H1 (cell line): ENCODE results near the gene RARB. TPM values are rescaled to one million over a fixed set of nuclear protein-coding genes. Genes with fewer than 3 reads are reported as not detected.

Experiments
- CTCF ChIA-PET: fragments of 300-600 bp; sonication (Branson Sonifier 250); formaldehyde crosslinking; loops from one replicate; lab custom pipeline; 2021; ENCODE audit not compliant: partially characterized antibody; lab: Charles Lee
- POLR2A ChIA-PET: fragments of 300-600 bp; sonication (Branson Sonifier 250); formaldehyde crosslinking; loops from one replicate; lab custom pipeline; 2021; ENCODE audit warnings: inconsistent platforms; ENCODE audit not compliant: partially characterized antibody; lab: Charles Lee
- DNase-seq, 2 experiments: peaks; one replicate each; pipeline versions ENCODE4 v3.0.0 to v3.0.0-alpha.2; 2010 to 2022; ENCODE audit warnings: low spot score in 2 of 2, low read depth in 1 of 2, mixed read lengths in 1 of 2
- FAIRE-seq: peaks from 2 replicates; lab custom pipeline; 2011; peaks lifted over from hg19 to GRCh38; lab: Jason Lieb, UNC
- H2AFZ ChIP-seq: 2 replicates; pipeline ENCODE4 v1.8.1; 2012; ENCODE audit warnings: low read length, inconsistent platforms
- H2AK5ac ChIP-seq: 2 replicates; pipeline ENCODE4 v1.6.1; 2013; ENCODE audit warnings: low read depth, low read length
- H2BK120ac ChIP-seq: replicated peaks from 2 replicates; pipeline ENCODE3; 2013; ENCODE audit warnings: low read depth, low read length, inconsistent platforms
- H2BK12ac ChIP-seq: 2 replicates; pipeline ENCODE4 v1.6.1; 2013; ENCODE audit warnings: low read depth, low read length
- H2BK15ac ChIP-seq: 2 replicates; pipeline ENCODE4 v1.6.1; 2013; ENCODE audit warnings: low read length
- H2BK20ac ChIP-seq: 2 replicates; pipeline ENCODE4 v1.6.1; 2013; ENCODE audit warnings: low read length
- H2BK5ac ChIP-seq: 2 replicates; pipeline ENCODE4 v1.6.1; 2013; ENCODE audit warnings: low read depth, low read length
- H3K14ac ChIP-seq: 2 replicates; pipeline ENCODE4 v1.6.1; 2013; ENCODE audit warnings: inconsistent platforms; ENCODE audit not compliant: insufficient read length
- H3K18ac ChIP-seq: 2 replicates; pipeline ENCODE4 v1.6.1; 2013; ENCODE audit warnings: low read length; ENCODE audit errors: extremely low read depth
- H3K23ac ChIP-seq: 2 replicates; pipeline ENCODE4 v1.6.1; 2013; ENCODE audit warnings: inconsistent platforms; ENCODE audit not compliant: insufficient read length
- H3K23me2 ChIP-seq: 2 replicates; pipeline ENCODE4 v1.6.1; 2013; ENCODE audit warnings: low read depth, low read length
- H3K27ac ChIP-seq: 2 replicates; pipeline ENCODE4 v1.6.1; 2011; ENCODE audit warnings: low read depth, low read length, inconsistent platforms
- H3K27me3 ChIP-seq, 4 experiments: replicated peaks in 1 of 4; 1 replicate in 1 of 4; 2 replicates in 3 of 4; pipeline versions ENCODE4 v1.6.1 to v1.8.1; 2011 to 2013; ENCODE audit warnings: low read length in 3 of 4, mild to moderate bottlenecking in 3 of 4, inconsistent platforms in 2 of 4, mixed read lengths in 2 of 4, moderate library complexity in 1 of 4; ENCODE audit not compliant: control insufficient read depth in 3 of 4, insufficient read depth in 3 of 4; ENCODE audit errors: extremely low read depth in 1 of 4
- H3K36me3 ChIP-seq, 4 experiments: 2 replicates each; pipeline versions ENCODE4 v1.6.1 to v1.8.1; 2011 to 2013; ENCODE audit warnings: mild to moderate bottlenecking in 4 of 4, low read length in 3 of 4, moderate library complexity in 2 of 4, control low read depth in 1 of 4, inconsistent platforms in 1 of 4; ENCODE audit not compliant: insufficient read depth in 4 of 4, control insufficient read depth in 2 of 4
- H3K4ac ChIP-seq: replicated peaks from 2 replicates; pipeline ENCODE3; 2013; ENCODE audit warnings: low read length, low read depth, mixed read lengths, inconsistent platforms; ENCODE audit not compliant: insufficient read length
- H3K4me1 ChIP-seq, 4 experiments: replicated peaks in 1 of 4; 1 replicate in 1 of 4; 2 replicates in 3 of 4; pipeline versions ENCODE4 v1.6.1 to v1.8.1; 2011 to 2013; ENCODE audit warnings: low read length in 3 of 4, inconsistent platforms in 2 of 4, mixed read lengths in 1 of 4; ENCODE audit not compliant: insufficient read depth in 4 of 4, control insufficient read depth in 3 of 4
- H3K4me2 ChIP-seq, 2 experiments: 2 replicates each; pipeline versions ENCODE4 v1.6.1 to v1.8.1; 2011 to 2013; ENCODE audit warnings: low read depth in 2 of 2, low read length in 2 of 2, control low read depth in 1 of 2, inconsistent platforms in 1 of 2, mild to moderate bottlenecking in 1 of 2; ENCODE audit not compliant: insufficient read depth in 1 of 2
- H3K4me3 ChIP-seq, 4 experiments: fragments of 200-600, 300-600 bp in 1 of 4; sonication (generic), shearing (Covaris generic), sonication (Bioruptor Twin) in 1 of 4; 2 replicates each; pipeline versions ENCODE4 v1.5.1 to v1.8.1; 2011 to 2016; ENCODE audit warnings: low read length in 4 of 4, low read depth in 3 of 4, control low read depth in 2 of 4, inconsistent platforms in 2 of 4, mild to moderate bottlenecking in 2 of 4, mixed read lengths in 1 of 4, moderate library complexity in 1 of 4; ENCODE audit not compliant: insufficient read depth in 2 of 4; ENCODE audit errors: extremely low read depth in 1 of 4
- H3K56ac ChIP-seq: replicated peaks from 2 replicates; pipeline ENCODE3; 2013; ENCODE audit warnings: low read depth, mild to moderate bottlenecking, mixed read lengths, low read length, inconsistent platforms; ENCODE audit not compliant: insufficient read length
- H3K79me1 ChIP-seq: 2 replicates; pipeline ENCODE4 v1.6.1; 2013; ENCODE audit warnings: low read depth, low read length, control low read depth
- H3K79me2 ChIP-seq, 2 experiments: 2 replicates each; pipeline versions ENCODE4 v1.6.1 to v1.8.1; 2012 to 2013; ENCODE audit warnings: low read length in 2 of 2, mild to moderate bottlenecking in 2 of 2, inconsistent platforms in 1 of 2; ENCODE audit not compliant: insufficient read depth in 2 of 2, control insufficient read depth in 1 of 2
- H3K9ac ChIP-seq, 4 experiments: replicated peaks in 1 of 4; 1 replicate in 1 of 4; 2 replicates in 3 of 4; pipeline versions ENCODE4 v1.6.1 to v1.8.1; 2011 to 2013; ENCODE audit warnings: low read depth in 3 of 4, low read length in 3 of 4, control low read depth in 2 of 4, mild to moderate bottlenecking in 2 of 4, moderate library complexity in 2 of 4, inconsistent platforms in 1 of 4; ENCODE audit errors: extremely low read depth in 1 of 4
- H3K9me3 ChIP-seq, 2 experiments: 2 replicates each; pipeline versions ENCODE4 v1.6.1 to v1.8.1; 2012 to 2013; ENCODE audit warnings: mild to moderate bottlenecking in 2 of 2, moderate library complexity in 2 of 2, control low read depth in 1 of 2, inconsistent platforms in 1 of 2, low read depth in 1 of 2, low read length in 1 of 2, mixed read lengths in 1 of 2; ENCODE audit not compliant: insufficient read depth in 2 of 2
- H4K20me1 ChIP-seq, 2 experiments: replicated peaks in 1 of 2; 2 replicates each; pipeline versions ENCODE3 to v1.8.1; 2011 to 2013; ENCODE audit warnings: inconsistent platforms in 2 of 2, low read length in 2 of 2, mild to moderate bottlenecking in 1 of 2; ENCODE audit not compliant: insufficient read depth in 2 of 2, control insufficient read depth in 1 of 2
- H4K5ac ChIP-seq: 2 replicates; pipeline ENCODE4 v1.6.1; 2013; ENCODE audit warnings: low read length, low read depth, mixed read lengths, inconsistent platforms; ENCODE audit not compliant: insufficient read length
- H4K8ac ChIP-seq: 2 replicates; pipeline ENCODE4 v1.8.0; 2013; ENCODE audit warnings: mild to moderate bottlenecking, moderate library complexity, low read length, inconsistent platforms; ENCODE audit not compliant: insufficient read depth; ENCODE audit errors: extremely low read depth
- H4K91ac ChIP-seq: replicated peaks from 2 replicates; pipeline ENCODE3; 2013; ENCODE audit warnings: low read length, mixed read lengths, inconsistent platforms; ENCODE audit not compliant: insufficient read length
- BACH1 ChIP-seq: IDR thresholded peaks from 2 replicates; pipeline ENCODE4 v1.6.1; 2012; ENCODE audit warnings: low read length, improper control_type of control experiment
- CREB1 ChIP-seq: IDR thresholded peaks from 2 replicates; pipeline ENCODE4 v1.6.1; 2012; ENCODE audit warnings: inconsistent platforms
- CTBP2 ChIP-seq: IDR thresholded peaks from 2 replicates; pipeline ENCODE4 v1.7.0; 2011; ENCODE audit warnings: borderline replicate concordance, mild to moderate bottlenecking, moderate library complexity, mixed read lengths, low read length; ENCODE audit not compliant: insufficient read depth, insufficient read length
- FOSL1 ChIP-seq: IDR thresholded peaks from 2 replicates; pipeline ENCODE4 v1.6.1; 2011; ENCODE audit warnings: mild to moderate bottlenecking, low read depth, low read length, moderate library complexity; ENCODE audit not compliant: insufficient read depth
- GABPA ChIP-seq: IDR thresholded peaks from 2 replicates; pipeline ENCODE4 v1.6.1; 2011; ENCODE audit warnings: mild to moderate bottlenecking, low read length, moderate library complexity, borderline replicate concordance; ENCODE audit not compliant: insufficient read depth
- KDM5A ChIP-seq: fragments of 200-600 bp; IDR thresholded peaks from 2 replicates; pipeline ENCODE4 v1.7.1; 2012; ENCODE audit warnings: mild to moderate bottlenecking, low read length, inconsistent platforms, mixed read lengths
- PHF8 ChIP-seq: fragments of 200-600 bp; sonication (generic); conservative IDR thresholded peaks from 2 replicates; pipeline ENCODE4 v1.7.1; 2012; ENCODE audit warnings: low read depth, mild to moderate bottlenecking, inconsistent platforms, low read length, moderate library complexity
- RAD21 ChIP-seq, 2 experiments: IDR thresholded peaks in 1 of 2; conservative IDR thresholded peaks in 1 of 2; 2 replicates each; pipeline ENCODE4 v1.6.1; 2011; ENCODE audit warnings: low read depth in 2 of 2, low read length in 2 of 2, improper control_type of control experiment in 1 of 2, inconsistent platforms in 1 of 2, mild to moderate bottlenecking in 1 of 2, moderate library complexity in 1 of 2
- RXRA ChIP-seq: IDR thresholded peaks from 2 replicates; pipeline ENCODE4 v1.6.1; 2011; ENCODE audit warnings: low read depth, mild to moderate bottlenecking, low read length, moderate library complexity; ENCODE audit not compliant: insufficient read depth
- SIX5 ChIP-seq: IDR thresholded peaks from 2 replicates; pipeline ENCODE4 v1.6.1; 2011; ENCODE audit warnings: mild to moderate bottlenecking, low read depth, low read length
- SUZ12 ChIP-seq: fragments of 200-600 bp; sonication (generic); IDR thresholded peaks from 2 replicates; pipeline ENCODE4 v1.6.1; 2012; ENCODE audit warnings: mild to moderate bottlenecking, inconsistent platforms, low read length, moderate library complexity, mixed read lengths
- TAF1 ChIP-seq: IDR thresholded peaks from 2 replicates; pipeline ENCODE4 v1.6.1; 2011; ENCODE audit warnings: mild to moderate bottlenecking, low read depth, low read length
- WGBS, 2 experiments: shearing (Covaris generic) in 1 of 2; methylation state at CpG; one replicate each; pipeline versions ENCODE4 v1.1.6 to v1.1.7; 2013 to 2015; ENCODE audit warnings: low lambda C conversion rate in 2 of 2, mixed read lengths in 2 of 2, inconsistent platforms in 1 of 2, low coverage in 1 of 2, missing lambda C conversion rate in 1 of 2; ENCODE audit not compliant: insufficient replicate concordance in 2 of 2, insufficient coverage in 1 of 2, insufficient read length in 1 of 2; ENCODE audit errors: extremely low coverage in 1 of 2, missing lambda C conversion rate in 1 of 2; 5-methylcytosine and 5-hydroxymethylcytosine counted together
- polyA plus RNA-seq, 7 experiments: library from polyadenylated mRNA; depleted of rRNA in 3 of 7; stranded (reverse) in 5 of 7; unstranded in 2 of 7; fragments of >200 nt in 5 of 7; fragments of 200-250 nt in 2 of 7; gene quantifications; 1 replicate in 5 of 7; 2 replicates in 1 of 7; 4 replicates in 1 of 7; pipeline versions ENCODE4 v1.2.1 to v1.2.3, GENCODE V29; 2011 to 2013; ENCODE audit warnings: missing spikeins in 2 of 7, mixed read lengths in 2 of 7
- total RNA-seq: library from RNA; stranded (reverse); fragmentation: NEBNext Ultra II Directional; extraction: Animal tissue kit (Norgen Biotek cat#: 25700); gene quantifications from 2 replicates; pipeline ENCODE4 v1.2.1, GENCODE V29; 2021
- TF ChIP-seq, protein P1 (sequence below): IDR thresholded peaks from 2 replicates; pipeline ENCODE4 v1.6.1; 2011; ENCODE audit warnings: low read length, improper control_type of control experiment

The RARB gene
- total and polyA plus RNA-seq, 2 of the 8 experiments (the other 6 are each of a cell fraction or from before 2014, with no cell fraction given), result 0.15 to 0.22 TPM

GRCh38 chr3:25473246-25473645 is 45.2 kb downstream of the RARB start:
- H3K23me2 ChIP-seq, result no peaks in the 10 kb centered on the region
- H4K91ac ChIP-seq, result no peak overlapping the region
- no peak overlapping the region for H4K8ac ChIP-seq
- H2AFZ ChIP-seq, result no peak overlapping the region
- no peak overlapping the region for H3K4ac ChIP-seq
- H3K9me3 ChIP-seq, result no peaks in the 10 kb centered on the region
- no peak overlapping the region for H3K18ac ChIP-seq
- H2BK5ac ChIP-seq, result no peak overlapping the region
- ChIA-PET POLR2A (no interaction called here), CTCF (no interaction called here)
- H3K27me3 ChIP-seq, result no peaks in the 10 kb centered on the region
- no peak overlapping the region for H3K9ac ChIP-seq
- H2BK120ac ChIP-seq, result no peak overlapping the region
- no peaks in the 10 kb centered on the region for H3K36me3 ChIP-seq
- H3K4me3 ChIP-seq, result no peak overlapping the region
- no peaks in the 10 kb centered on the region for H3K4me1 ChIP-seq
- FAIRE-seq (no peak), DNase-seq (no peak)
- no peak overlapping the region for H2BK20ac ChIP-seq
- H2AK5ac ChIP-seq, result no peak overlapping the region
- no peak overlapping the region for H3K56ac ChIP-seq
- no peak overlapping the region for H2BK12ac ChIP-seq
- no peaks in the 10 kb centered on the region for H3K79me1 ChIP-seq
- WGBS, 2 experiments, result 88% methylated on average over 2 of the region's 2 CpGs; no CpG with 5 or more reads in 1 of the 2 experiments
- H3K4me2 ChIP-seq, result no peak overlapping the region
- H3K27ac ChIP-seq, result no peak overlapping the region
- H4K5ac ChIP-seq, result no peak overlapping the region
- no peaks in the 10 kb centered on the region for H4K20me1 ChIP-seq
- no peaks in the 10 kb centered on the region for H3K79me2 ChIP-seq
- no peak overlapping the region for H3K23ac ChIP-seq
- H2BK15ac ChIP-seq, result no peak overlapping the region
- no peak overlapping the region for H3K14ac ChIP-seq
- no peak for TF ChIP-seq RAD21 (IDR thresholded peaks at IDR 0.05 in 1 of 2, conservative IDR thresholded peaks at IDR 0.05 in 1 of 2; ENCODE audit: low read depth in 2 of 2, low read length in 2 of 2)
- TF ChIP-seq CTBP2, result no peak
- TF ChIP-seq, protein P1, sequence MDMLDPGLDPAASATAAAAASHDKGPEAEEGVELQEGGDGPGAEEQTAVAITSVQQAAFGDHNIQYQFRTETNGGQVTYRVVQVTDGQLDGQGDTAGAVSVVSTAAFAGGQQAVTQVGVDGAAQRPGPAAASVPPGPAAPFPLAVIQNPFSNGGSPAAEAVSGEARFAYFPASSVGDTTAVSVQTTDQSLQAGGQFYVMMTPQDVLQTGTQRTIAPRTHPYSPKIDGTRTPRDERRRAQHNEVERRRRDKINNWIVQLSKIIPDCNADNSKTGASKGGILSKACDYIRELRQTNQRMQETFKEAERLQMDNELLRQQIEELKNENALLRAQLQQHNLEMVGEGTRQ, result no peak
- TF ChIP-seq RXRA, result no peak
- TF ChIP-seq SIX5, result no peak
- TF ChIP-seq KDM5A, result no peak
- TF ChIP-seq CREB1, result no peak
- no peak for TF ChIP-seq FOSL1
- TF ChIP-seq PHF8, result no peak
- no peak for TF ChIP-seq TAF1
- no peak for TF ChIP-seq GABPA
- TF ChIP-seq SUZ12, result no peak
- no peak for TF ChIP-seq BACH1
